Activated naive CD4-positive, alpha-beta T cell (primary cell): ENCODE measurements around the gene TERF2IP.

Experiments
- DNase-seq, 4 experiments: peaks; one replicate each; lab custom pipeline; 2025; lab: John Stamatoyannopoulos, UW

Gene TERF2IP, protein sequence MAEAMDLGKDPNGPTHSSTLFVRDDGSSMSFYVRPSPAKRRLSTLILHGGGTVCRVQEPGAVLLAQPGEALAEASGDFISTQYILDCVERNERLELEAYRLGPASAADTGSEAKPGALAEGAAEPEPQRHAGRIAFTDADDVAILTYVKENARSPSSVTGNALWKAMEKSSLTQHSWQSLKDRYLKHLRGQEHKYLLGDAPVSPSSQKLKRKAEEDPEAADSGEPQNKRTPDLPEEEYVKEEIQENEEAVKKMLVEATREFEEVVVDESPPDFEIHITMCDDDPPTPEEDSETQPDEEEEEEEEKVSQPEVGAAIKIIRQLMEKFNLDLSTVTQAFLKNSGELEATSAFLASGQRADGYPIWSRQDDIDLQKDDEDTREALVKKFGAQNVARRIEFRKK

DNA sequence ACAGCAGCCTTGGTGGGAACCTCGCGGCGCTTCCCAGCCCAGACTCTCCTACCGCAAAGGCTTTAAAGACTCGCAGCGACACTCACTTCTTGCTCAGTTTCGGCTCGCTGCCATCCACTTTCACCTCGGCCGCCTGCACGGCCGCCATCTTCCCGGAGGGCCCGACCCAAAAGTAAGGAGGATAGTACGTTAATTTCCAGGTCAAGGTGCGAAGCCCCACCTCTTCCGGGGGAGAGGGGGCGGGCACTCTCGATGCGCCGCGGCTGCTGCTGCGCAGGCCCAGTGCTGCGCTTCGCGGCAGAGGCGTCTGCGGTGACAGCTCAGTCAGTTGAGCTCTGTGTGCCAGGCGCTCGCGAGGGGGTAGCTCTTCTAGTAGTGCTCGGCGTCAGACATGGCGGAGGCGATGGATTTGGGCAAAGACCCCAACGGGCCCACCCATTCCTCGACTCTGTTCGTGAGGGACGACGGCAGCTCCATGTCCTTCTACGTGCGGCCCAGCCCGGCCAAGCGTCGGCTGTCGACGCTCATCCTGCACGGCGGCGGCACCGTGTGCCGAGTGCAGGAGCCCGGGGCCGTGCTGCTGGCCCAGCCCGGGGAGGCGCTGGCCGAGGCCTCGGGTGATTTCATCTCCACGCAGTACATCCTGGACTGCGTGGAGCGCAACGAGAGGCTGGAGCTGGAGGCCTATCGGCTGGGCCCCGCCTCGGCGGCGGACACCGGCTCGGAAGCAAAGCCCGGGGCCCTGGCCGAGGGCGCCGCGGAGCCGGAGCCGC is at the start of gene TERF2IP, which contains the start of gene KARS1:
TERF2IP (plus strand) TSS at position 282 of the 773 bp plus-strand sequence; CDS start at position 392, 110 bp downstream.
KARS1 (minus strand) TSS at position 174 of the 773 bp plus-strand sequence; CDS start at position 148, 26 bp downstream.
- peak; percentile 81 to 95 (median 87) for DNase-seq

DNA sequence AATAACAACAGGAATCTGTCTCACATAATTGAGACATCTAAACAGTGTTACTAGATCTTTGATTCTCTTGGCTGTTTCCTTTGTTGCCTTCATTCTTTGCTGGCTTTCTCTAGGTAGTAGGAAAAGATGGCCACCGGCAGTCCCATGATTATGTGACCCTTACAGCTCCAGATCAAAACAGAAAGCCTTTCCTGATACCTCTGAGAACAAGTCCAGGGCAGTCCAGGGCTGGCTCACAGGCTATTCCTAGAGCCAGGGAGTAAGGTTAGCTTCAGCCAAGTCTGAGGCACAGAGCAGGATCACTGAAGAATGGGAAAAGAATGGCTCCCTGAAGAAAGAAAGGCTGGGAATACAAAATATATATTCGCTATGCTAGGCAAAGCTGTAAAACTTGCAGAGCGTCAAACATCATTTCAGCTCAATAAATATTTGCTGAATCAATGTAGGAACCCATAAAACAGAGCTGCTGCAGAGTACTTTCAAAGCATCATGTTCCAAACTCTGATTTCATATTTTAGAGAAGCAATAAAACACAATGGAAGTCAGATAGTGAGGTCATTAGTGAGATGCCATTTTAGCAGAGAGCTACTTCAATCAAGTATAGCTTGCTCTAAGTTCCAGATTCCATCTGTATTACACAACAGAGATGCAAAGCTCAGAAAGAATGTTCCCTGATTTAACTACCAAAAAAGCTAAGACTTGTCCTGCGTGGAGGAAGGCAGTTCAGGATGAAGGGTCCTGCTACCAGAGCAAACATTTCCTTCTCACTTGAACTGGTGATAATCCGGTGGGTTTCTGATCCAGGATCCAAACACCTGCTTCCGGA is 47.9 kb upstream of the TERF2IP start:
- DNase-seq: no peak

DNA sequence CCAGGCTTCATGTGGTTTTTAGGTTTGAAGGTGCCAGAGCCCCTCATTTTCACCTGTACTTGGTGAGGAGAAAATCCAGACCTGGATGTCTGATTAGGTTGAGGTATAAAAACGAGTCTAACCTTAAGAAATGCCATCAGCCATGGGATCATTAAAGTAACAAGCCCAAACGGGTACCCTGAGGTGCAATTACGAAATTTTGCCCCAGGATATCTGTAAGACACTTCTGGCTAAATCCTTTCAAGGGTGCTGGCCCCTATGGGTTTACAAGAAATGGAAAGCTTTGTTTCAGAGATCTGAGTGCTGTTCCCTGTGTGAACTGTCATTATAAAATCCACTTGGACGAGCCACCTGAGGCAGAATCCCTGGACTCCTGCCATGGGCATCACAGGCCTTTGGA is 44.3 kb upstream of the TERF2IP start:
- no peak for DNase-seq

DNA sequence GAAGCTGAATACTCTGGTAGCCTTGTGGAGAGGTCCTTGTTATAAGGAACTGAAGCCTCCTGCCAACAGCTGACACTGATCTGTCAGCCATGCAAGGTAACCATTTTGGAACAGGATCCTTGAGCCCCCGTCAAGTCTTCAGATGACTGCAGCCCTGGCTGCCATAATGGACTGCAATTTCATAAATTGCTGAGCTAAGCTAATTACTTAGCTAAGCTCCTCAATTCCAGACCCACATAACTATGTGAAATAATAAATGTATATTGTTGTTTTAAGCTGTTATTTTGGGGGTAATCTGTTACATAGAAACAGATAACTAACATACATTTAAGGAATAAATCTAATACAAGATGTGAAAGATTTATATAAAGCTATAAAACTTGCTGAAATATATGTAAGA is 41.1 kb upstream of the TERF2IP start:
- no peak for DNase-seq

DNA sequence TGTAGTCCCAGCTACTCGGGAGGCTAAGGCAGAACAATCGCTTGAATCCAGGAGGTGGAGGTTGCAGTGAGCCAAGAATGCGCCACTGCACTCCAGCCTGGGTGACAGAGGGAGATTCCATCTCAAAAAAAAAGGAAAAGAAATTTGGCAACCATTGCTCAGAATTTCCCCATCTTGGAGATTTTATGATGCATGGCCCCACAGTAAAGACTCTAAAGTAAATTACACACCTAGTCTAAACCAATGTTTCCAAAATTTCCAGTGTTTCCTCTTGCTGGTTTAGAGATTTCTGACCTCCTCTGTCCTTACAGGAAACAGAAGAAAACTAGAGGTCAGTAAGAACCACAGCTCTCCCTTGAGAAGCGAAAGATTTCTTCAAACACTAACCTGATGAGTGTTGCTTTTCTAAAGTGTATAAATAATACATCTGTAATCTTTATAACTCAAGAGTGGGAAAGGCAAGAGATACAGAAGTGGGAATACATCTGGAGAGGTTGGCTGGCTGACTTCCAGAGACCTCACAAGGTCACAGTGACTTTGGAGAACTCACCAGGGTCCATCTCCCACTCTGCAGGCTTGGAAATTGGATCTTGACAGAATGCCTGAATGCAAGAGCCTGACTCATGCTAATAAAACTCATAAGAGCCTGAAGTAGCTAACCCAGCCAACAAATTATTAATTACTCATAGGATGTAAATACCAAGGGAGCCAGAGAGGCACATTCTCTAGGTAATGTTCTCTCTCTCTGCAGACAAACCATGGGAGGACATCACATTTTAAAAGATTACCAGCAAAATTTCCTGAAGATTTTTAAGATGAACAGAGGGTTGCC is 33.3 kb upstream of the TERF2IP start:
- DNase-seq: no peak

DNA sequence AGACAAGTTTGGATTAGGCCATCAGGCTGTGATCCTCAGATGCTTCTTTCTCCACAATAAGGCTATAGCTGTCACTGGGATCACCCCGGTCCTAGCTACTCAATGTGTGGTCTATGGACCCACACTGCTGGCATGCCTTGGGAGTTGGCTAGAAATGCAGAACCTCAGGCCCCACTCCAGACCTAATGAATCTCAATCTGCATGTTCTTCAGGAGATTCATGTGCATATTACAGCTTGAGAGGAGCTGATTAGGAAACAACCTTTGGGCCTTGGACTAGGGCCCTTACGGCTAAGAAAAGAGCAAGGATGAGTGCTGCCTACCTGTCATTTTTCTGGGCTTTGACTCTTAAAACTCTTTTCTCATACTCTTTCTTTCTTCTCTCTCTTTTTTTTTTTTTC is 32.0 kb upstream of the TERF2IP start:
- DNase-seq: no peak

DNA sequence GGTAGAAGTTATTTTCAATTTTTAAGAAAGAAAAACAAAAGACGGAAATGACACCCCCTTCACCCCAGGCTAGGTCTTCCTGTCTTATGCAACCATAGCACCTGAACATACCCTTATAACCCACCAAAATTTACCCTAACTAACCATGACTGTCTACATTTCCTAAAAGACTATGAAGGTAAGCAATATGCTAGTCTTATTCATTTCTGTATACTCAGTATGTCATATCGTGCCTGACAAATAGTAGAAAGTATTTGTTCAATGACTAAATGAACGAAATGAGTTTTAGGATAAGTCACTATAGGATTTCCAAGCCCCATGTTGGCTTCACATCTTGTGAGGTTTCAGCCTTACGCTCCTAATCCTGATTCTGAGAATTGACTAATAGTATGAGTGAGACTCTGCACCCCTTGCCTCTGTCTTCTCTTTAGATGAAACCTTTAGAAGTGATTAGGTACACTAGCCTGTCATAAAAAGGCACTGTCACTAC is 31.0 kb upstream of the TERF2IP start:
- DNase-seq: no peak

DNA sequence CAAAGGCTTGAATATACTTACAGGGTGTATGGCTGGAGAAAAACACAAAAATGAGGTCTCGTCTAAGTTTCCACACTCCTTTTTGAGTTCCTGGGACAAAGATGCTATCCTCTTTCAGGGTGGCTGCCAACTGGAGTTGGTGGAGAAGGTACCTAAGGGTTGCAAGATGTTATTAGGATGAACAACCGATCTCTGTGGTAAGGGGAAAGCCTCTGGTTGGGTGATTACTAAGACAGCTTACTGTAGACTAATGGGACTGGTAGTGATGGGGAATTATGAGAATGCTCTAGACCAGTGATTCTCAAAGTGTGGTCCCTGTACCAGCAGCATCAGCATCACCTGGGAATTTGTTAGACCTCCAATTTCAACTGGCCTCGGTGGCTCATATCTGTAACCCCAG is 30.5 kb upstream of the TERF2IP start:
- DNase-seq: no peak

DNA sequence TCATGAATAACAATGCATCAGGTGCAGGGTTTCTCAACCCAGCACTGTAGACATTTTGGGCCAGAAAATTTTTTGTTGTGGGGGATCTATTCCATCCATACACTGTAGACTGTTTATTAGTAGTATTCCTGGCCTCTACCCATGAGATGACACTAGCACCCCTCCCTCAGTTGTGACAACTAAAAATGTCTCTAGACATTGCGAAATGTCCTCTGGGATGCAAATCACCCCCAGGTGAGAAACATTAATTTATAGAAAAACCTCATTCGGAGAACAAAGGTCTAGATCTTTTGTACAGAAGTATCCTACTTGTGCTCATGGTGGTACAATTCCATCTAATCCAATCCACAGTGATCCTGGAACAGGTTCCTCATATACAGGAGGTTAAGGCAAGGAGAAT is 28.8 kb upstream of the TERF2IP start:
- no peak for DNase-seq

DNA sequence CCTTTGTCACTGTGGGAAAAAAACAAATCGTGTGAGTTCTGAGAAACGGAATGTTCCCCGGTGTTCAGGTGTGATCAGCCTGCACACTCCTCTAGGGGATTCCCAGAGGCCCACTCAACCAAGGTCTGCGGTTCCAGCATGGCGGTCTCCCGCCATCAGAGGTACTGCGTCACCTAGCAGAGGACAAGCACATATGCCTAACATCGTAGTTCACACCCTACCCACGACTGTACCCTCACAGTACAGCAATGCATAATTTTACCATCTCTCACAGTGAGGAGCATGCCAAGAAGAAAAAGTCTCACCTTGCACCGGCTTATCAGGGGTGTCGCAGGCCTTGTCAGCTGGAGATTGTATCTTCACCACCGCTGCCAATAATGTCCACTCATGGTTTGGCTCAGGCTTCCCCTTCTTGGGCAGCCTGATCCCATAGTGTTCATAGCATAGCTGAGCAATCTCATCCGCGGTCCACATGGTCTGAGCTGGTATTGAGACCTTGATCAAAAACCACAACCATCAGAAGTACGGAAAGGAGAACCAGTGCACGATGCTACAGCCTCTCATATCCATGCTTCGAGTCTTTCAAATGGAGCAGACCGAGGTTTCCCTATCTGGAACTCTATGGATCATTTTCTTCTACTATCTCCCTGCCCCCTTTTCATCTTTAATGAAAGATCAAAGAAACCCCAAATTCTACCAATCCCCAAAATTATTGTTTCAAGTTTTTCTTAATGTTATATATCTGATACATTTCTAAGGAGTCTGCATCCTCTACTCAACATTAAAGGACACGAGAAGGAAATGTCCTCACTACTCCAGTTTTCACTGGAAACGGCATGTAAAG is 27.0 kb upstream of the TERF2IP start:
- DNase-seq: no peak

DNA sequence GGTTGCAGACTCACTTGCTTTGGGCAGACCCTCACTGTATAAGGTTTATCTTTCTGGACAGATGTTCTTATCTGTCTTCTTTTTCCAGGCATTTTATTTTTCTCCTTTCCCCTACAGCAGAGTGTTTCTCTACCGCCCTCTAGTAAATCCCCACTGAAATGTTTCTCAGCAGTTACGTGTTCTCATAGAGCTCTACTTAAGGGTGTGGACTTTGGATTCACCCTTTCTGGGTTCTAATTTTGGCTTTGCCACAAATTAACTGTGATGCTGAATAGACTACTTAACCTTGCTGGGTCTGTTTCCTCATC is 26.4 kb upstream of the TERF2IP start:
- DNase-seq: no peak

DNA sequence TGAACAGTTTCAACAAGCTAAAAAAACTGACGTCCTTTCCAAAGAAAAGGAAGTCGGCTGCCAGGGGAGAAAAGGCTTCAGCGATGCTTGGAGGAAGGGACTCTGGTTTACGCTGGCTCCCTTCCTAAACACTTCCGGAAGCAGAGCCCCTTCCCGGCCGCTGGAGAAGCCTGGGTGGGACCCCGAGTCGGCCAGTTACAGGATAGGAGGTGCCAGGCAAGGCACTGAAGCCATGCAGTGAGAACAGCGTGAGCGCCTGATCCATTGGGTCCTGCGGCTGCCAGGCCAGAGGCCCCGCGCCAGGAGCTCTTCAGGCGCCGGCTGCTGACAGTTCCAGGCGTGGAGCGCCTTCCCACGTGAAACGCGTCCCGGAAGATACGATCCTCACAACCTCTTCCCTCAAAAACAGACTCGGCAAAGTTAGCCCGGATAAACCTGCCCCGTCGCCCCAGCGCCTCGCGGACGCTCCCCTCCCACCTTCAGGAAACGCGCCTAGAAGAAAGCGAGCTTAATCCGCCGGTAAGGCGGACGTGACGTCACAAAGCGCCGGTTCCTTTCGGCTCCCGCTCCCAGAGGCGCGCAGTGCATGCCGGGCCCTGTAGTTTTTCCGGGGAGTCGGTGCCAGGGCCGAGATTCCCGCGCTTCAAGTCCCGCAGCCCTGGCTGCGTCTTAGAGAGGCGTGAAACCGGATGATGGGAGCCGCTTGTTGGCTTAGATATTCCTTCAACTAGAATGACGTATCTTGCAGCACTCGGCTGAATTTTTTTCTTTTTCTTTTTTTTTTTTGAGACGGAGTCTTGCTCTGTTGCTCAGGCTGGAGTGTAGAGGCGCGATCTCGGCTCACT is 24.6 kb upstream of the TERF2IP start, which contains the start of gene ADAT1:
ADAT1 (minus strand) TSS at position 521 of the 845 bp plus-strand sequence. CDS start 2,482 bp downstream, outside the sequence.
- peak; percentile 89 to 97 (median 94) for DNase-seq

DNA sequence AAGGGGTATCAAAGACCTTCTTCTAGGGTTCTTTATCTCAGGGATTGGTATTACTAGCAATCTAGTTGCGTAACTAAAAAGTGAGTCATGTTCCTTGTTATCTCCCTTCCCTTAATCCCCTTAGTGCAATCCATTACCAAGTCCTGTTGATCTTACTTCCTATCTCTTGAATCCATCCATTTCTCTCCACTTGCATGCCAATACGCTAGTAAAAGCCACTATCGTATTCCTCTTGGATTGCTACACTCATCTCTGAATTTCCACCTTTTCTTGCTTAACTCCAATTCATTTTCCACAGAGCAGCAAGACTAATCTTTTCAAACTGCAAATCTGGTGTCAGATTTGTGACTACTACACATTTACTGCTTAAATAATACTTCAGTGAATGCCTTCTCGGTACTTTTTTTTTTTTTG is 22.6 kb upstream of the TERF2IP start:
- DNase-seq: no peak

DNA sequence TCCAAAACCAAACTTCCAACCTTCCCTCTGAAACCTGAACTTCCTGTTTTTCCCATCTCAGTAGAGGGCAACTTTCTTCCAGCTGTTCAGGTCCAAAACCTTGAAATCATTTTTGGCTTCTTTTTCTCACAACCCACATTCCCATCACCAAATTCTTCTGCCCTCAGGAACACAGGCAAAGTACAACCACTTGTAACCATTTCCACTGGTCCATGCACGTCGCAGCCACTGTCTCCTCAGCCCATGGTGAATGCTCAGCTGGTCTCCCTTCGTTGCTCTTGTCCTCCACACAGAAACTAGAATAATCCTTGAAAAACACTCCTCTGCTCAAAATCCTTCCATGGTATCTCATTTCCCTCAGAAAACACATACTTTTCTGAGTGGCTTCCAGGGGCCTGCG is 20.8 kb upstream of the TERF2IP start:
- DNase-seq: no peak

DNA sequence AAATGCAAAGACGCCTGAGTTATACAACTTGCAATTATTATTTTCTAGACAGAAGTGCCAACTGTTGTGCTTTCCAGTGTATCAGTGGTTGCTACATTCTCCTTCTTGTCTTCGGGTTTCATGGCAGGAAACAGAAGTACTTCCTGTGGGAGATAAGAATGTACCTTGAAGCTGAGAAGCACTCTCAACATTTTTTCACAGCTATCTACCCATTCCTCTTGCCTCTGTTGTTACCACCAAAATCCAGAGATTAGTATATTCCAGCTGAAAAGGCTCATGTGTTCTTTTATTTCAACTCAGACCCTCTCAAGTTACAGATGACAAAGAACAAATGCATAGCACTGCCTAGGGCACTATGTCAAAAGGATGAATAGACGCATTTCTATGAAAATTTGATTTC is 19.7 kb upstream of the TERF2IP start:
- no peak for DNase-seq

DNA sequence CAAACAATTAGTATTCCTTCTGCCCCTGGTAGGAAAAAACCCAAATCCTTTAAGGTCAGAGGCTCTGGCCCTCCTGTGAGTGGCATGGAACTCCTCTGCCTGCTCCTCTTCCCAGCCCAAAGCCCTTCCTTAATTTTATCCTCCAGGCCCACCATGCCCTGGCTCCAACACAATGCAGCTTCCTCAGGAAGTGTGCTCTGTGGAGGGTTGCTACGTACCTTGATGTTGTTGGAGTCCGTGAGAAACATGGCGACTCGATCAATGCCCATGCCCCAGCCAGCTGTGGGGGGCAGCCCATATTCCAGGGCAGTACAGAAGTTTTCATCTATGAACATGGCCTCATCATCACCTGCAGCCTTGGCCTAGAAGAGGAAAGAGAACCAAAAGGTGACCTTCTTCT is 19.2 kb upstream of the TERF2IP start:
- DNase-seq: no peak

DNA sequence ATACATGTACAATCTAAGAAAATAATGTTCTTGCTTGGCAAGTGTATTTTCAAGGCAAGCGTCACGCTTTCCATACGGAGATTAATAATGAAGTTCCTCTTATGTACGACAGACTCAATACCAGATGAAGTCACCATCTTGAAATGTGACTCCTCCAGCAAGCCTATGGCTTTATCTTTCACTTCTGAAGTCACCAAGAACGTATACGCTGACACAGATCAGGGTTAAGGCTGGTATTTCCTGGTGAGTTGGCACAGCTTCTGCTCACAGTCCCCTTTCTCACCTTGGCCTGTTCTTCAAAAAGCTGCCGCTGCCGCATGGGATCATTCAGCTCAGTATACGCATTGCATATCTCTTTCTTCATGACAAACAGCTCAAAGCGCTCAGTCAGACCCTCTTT is 18.4 kb upstream of the TERF2IP start:
- DNase-seq: no peak

DNA sequence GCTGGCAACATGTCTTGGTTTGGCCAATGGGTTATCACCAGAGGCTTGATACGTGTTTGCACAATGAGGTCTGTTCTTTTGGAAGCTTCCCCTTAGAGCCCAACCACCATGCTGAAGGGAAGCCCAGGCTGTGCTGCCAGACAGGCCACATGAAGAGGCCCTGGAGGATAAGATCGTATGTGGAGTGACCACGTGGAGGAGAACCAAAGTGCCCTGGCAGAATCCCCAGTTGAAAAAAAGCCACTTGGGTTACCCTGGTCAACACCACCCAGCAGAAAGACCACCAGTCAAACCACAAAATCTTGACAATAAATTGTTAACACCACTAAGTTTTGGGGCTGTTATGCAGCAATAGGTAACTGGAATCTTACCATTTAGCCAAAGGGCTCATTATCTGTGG is 17.5 kb upstream of the TERF2IP start:
- no peak for DNase-seq

DNA sequence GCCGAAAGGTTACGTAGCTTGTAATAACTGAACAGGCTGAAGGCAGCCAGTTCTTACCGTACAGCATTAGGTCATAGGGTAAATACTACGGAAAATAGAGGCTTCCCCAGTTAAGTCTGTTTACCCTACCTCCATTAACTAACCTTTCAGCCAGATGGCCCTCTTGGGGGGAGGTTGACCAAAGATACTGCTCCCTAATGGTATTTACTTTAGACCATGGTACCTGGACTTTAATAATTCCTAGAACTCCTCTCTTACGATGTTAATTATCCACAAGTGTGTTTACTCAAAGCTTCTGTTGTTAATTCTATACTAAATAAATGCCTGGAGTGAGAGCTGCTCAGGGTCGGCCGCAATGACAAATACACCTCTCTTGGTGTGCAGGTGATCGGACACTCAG is 14.7 kb upstream of the TERF2IP start:
- no peak for DNase-seq
